ENCODE data around the gene RPL10.

RPL10 gene

DNA sequence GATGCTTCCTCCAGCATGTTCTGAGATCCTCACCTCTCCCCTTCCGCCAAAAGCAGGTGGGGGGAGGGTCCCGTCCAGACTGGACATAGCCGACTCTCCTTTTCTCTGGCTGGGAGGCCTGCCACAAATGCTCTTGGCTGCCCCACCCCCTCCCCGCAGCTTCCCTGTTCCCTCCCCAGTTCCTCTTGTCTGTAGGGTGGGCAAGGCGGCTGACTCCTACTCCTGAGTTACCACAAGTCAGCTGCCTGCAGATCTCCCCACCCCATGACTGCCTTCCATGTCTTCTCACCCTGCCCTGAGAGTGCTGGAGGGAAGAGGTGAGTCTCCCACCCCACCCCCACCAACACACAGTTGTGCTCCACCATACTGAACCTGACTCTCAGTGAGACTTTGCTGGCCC lies 33.2 kb downstream of the RPL10 start:
- no peak for DNase-seq

DNA sequence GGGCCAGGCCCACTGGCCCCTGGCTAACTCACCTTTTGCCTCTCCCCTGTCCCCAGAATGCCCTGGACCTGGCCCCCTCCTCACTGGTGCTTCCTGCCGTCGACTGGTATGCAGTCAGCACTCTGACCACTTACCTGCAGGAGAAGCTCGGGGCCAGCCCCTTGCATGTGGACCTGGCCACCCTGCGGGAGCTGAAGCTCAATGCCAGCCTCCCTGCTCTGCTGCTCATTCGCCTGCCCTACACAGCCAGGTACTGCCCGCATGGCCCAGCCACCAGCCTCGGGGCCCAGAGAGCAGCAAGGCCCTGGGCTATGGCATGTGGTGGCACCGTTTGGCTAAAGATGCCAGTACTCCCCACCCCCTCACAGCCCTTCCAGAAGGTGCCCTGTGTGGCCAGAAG lies 34.0 kb downstream of the RPL10 start:
- no peak for DNase-seq

DNA sequence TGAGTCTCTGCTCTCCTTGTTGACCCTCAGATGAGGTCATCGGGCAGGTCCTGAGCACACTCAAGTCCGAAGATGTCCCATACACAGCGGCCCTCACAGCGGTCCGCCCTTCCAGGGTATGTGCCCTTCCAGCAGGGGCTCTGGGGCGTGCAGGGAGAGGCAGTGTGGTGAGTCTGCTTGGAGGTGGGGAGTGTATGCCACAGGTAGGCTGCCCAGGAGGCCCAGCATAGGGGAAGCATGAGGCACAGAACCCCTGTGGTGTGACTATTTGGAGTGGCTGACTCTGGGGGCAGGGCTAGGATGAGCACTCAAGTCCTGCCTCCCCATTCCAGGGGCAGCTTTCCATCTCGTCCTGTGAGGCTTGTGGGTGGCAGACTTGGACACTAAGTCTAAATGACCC lies 35.4 kb downstream of the RPL10 start:
- no peak for DNase-seq

DNA sequence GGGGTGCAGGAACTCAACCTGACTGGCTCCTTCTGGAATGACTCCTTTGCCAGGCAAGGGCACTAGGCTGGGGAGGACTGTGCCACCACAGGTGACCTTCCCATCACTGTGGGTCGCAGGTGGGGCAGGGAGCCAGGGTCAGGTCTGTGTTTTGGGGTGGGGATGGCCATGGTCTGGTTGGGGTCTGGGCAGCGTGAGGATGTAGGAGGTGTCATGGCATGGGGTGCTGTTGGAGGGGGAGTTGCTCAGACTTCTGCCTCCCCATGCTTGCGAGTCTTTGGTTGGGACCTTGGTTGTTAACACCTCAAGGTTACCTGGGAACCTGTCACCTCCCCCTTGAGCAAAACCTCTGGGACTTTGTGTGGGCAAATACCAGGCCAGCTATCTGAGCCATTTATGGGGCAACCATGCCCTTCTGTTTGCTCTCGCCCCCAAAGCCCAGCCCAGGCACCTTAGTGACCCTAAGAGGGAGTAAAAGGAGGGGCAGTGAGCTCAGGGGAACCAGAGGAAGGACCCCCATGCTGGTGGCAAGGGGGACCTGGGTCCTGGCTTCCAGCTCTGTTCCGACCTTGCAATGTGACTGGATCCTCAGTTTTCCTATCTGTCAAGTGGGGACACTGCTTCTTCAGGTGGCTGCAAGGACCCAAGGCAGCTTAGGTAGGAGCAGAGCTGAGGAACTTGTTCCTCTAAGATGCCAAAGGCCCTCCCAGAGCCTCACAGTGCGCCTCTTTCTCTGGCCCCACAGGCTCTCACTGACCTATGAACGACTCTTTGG lies 36.4 kb downstream of the RPL10 start:
- no peak for DNase-seq

DNA sequence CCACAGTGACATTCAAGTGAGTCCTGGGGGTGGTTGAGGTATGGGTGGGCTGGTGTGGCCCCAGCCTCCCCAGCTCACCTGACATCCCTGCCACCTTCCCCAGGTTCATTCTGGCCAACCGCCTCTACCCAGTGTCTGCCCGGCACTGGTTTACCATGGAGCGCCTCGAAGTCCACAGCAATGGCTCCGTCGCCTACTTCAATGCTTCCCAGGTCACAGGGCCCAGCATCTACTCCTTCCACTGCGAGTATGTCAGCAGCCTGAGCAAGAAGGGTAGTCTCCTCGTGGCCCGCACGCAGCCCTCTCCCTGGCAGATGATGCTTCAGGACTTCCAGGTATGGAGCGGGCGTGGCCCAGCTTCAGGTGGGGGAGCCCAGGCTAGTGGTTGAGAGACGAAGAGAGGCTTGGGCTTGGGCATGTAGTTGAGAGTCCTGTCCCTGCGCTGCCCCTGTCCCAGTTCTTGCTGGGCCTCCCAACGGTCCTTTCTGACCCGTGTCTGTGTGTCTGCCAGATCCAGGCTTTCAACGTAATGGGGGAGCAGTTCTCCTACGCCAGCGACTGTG lies 37.1 kb downstream of the RPL10 start:
- DNase-seq, result no peak

- peak; percentile 37 for DNase-seq
These were observed 38.3 kb downstream of the RPL10 start for GRCh38 chrX:154436374-154436982.

DNA sequence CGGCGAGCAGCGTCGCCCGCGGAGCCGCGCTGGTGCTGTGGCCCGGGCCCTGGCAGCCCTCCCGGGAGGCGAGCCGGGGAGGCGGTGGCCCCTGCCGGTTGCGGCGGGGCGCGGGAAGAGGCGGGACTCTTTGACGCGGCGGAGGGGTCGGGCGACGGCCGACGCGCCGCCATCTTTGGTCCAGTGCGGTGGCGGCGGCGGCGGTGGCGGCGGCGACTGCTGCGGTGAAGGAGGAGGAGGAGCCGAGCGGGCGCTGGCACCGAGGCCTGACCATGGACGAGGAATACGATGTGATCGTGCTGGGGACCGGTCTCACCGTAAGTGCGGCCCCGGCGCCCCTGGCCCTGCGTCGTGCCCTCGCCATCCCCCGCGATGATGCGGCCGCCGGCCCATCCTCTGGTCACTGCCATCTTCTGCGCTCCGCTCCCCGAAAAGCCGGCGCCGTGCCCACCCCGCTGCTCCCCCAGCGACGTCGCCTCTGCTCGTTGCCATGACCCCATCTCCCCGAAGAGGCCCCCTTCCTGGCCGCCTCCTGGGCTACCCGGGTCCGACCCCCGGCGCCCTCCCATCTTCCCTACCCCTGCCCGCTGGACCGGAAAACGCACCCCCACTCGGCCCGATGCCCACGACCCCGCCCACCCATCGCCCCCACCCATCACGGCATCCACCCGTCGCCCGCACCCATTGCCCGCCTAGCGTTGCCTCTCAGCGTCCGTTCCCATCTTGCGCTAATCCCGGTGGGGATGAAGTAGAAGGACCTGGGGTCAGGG lies 39.0 kb downstream of the RPL10 start, which contains the start of gene GDI1:
GDI1 (plus strand) TSS at position 172 of the 770 bp plus-strand sequence; CDS start at position 273, 101 bp downstream.
- peak; percentile 19 for DNase-seq

GRCh38 chrX:154437971-154438893 lies 40.1 kb downstream of the RPL10 start:
- DNase-seq, result no peak

GRCh38 chrX:154439841-154440240 lies 41.7 kb downstream of the RPL10 start:
- no peak for DNase-seq

- DNase-seq, result no peak
These were observed 42.6 kb downstream of the RPL10 start for GRCh38 chrX:154440623-154441357.

DNA sequence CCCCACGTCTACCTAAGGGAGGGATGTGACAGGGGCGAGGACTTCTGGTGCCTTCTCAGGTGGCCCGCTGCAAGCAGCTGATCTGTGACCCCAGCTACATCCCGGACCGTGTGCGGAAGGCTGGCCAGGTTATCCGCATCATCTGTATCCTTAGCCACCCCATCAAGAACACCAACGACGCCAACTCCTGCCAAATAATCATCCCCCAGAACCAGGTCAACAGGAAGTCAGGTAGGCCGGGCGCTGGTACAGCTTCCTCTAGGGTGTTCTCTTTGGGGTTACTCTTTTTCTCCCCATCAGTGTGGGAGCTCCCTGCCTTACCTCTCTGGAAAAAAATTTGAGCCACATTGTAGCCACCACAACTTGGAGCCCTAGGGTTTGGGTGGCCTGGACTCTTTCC lies 43.4 kb downstream of the RPL10 start:
- no peak for DNase-seq

DNA sequence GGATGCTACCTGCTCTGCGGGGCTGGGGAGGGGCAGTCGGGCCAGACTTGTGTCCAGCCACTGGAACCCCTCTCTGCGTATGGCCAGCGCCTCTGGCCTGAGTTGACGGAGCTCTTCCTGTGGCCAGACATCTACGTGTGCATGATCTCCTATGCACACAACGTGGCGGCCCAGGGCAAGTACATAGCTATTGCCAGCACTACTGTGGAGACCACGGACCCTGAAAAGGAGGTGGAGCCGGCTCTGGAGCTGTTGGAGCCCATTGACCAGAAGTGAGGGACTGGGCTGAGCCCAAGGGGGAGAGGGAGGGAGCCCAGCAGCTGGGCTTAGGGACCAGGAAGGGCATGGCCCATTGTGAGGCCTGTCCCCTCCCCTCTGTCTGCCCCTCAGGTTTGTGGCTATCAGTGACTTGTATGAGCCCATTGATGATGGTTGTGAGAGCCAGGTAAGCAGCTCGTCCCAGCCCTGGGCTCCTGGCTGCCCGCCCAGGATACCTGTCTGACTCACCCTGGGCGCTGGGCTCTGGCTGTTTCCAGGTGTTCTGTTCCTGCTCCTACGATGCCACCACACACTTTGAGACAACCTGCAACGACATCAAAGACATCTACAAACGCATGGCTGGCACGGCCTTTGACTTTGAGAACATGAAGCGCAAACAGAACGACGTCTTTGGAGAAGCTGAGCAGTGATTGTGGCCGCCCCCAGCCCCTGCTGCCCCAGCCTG lies 44.0 kb downstream of the RPL10 start:
- no peak for DNase-seq

DNA sequence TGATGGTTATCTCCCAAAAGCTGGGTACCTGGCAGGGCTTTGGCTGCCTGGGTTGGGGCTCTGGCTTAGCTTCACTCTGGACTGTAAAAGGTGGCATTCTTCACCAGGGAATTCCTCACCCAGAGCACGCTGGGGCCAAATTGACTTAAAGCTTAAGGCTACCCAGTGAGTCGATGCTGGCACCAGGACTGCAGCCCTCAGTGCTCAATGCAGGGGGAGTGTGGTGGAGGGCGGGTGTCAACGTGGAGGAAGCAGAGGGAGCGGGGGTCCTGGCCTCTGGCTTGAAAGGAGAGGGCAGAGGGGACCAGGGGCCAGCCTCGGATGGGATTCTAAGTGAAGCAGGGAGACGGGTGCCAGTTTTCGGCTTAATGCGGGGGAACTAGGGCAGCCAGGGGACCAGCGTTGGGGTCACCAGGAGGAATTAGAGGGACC lies 45.3 kb downstream of the RPL10 start:
- no peak for DNase-seq

DNA sequence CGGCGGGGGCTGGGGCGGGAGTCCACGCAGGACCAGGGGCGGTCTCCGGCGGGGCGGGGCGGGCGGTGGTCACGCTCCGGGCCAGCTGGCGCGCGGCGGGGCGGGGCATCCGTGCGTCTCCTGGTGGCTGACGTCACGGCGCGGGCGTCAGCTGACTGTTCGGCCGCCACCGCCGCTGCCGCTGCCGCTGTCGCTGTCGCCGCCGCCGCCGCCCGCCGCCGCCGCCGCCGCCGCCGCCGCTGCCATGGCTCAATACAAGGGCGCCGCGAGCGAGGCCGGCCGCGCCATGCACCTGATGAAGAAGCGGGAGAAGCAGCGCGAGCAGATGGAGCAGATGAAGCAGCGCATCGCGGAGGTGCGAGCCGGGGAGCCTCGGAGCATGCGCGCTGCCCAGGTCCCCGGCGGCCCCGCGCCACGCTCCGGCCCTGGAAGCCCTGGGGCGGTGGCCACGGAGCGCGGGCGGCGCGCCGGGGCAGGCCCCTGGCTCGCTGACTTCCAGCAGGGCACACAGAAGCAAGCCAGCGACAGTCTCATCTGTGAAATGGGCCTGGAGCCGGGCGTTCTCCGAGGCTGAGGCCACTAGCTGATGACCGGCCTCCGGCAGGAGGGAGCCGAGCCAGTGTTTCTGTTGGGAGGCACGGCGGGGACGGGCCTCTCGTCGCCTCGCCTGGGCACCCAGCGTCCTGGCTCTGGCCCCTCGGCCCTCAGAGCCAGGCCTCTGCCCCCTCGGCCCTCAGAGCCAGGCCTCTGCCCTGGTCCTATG lies 46.0 kb downstream of the RPL10 start, which contains the start of gene FAM50A:
FAM50A (plus strand) TSS at position 150 of the 763 bp plus-strand sequence; CDS start at position 245, 95 bp downstream.
- DNase-seq, result peak; percentile 57

GRCh38 chrX:154444755-154445246 lies 46.6 kb downstream of the RPL10 start:
- no peak for DNase-seq

DNA sequence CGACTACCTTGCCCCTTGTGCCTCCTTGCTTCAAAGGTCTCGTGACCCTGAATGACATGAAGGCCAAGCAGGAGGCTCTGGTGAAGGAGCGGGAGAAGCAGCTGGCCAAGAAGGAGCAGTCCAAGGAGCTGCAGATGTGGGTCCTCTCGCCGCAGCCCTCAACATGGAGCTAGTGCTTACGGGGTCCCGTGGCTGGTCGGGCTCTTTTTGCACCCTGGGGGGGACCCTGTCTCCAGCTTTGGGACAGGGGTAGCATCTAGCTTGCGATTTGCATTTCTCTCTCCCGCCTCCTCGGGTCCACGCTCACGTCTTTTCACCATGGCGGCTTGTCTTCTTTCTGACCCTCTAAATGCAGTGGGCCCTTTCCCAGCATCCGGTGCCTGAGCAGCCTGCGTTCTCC lies 47.6 kb downstream of the RPL10 start:
- DNase-seq, result no peak

DNA sequence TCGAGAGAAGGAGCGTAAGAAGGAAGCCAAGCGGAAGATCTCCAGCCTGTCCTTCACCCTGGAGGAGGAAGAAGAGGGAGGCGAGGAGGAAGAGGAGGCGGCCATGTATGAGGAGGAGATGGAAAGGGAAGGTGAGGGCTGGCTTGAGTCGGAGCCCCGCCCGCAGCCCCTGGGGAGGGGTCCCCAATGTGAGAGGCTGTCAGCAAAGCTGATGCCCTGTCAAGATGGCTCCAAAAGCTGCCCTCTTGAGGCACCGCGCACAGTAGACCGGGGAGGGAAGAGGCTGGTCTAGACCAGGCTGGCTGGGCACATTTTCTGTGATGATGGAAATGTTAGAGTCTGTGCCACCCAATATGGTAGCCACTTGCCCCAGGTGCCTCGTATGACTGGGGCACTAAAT lies 48.3 kb downstream of the RPL10 start:
- DNase-seq, result no peak

- DNase-seq, result no peak
These were observed 50.3 kb downstream of the RPL10 start for GRCh38 chrX:154448484-154448883.

GRCh38 chrX:154449618-154450017 lies 51.4 kb downstream of the RPL10 start:
- DNase-seq, result no peak

DNA sequence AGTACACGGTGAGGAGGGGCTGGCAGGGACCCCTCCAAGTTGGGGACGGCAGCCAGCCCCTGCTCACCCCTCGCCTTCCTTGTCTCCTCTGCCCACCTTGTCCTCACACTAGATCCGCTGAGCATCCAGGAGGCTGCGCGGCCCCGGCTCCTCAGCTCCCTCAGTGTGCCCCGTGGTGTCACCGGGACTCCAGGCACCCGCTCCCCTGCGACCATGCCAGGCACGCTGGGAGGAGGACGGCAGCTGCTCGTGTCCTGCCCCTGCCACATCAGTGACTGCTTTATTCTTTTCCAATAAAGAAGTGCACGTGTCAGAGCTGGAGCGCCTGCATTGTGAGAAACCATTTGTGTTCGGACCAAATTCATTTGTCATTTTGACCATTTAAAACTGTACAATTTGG lies 52.1 kb downstream of the RPL10 start:
- DNase-seq, result no peak

Data from HCEC 1CT (cell line).